Measurements from ENCODE around the gene SHKBP1.

DNA sequence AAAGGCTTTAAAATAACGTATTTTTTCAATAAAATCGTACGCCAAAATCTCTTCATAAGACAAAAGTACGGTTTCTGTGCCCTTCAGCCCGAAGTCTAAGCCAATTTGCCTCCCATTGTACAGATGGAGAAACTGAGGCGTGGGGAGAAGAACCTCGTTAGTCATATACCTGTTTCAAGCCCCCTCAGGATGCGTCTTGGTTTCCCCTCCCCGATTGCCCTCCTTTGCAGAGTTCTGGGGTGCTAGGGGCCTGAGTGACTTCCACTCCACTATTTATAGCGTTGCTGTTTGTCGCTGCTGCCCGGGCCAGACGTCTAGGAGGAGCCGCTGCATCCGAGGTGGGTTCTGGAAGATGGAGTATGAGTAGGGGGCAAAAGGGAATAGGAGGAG lies 22.2 kb downstream of the SHKBP1 start:
- TF ChIP-seq, protein P1, sequence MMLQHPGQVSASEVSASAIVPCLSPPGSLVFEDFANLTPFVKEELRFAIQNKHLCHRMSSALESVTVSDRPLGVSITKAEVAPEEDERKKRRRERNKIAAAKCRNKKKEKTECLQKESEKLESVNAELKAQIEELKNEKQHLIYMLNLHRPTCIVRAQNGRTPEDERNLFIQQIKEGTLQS (IDR thresholded peaks at IDR 0.05): no peak
- TF ChIP-seq, protein P2, sequence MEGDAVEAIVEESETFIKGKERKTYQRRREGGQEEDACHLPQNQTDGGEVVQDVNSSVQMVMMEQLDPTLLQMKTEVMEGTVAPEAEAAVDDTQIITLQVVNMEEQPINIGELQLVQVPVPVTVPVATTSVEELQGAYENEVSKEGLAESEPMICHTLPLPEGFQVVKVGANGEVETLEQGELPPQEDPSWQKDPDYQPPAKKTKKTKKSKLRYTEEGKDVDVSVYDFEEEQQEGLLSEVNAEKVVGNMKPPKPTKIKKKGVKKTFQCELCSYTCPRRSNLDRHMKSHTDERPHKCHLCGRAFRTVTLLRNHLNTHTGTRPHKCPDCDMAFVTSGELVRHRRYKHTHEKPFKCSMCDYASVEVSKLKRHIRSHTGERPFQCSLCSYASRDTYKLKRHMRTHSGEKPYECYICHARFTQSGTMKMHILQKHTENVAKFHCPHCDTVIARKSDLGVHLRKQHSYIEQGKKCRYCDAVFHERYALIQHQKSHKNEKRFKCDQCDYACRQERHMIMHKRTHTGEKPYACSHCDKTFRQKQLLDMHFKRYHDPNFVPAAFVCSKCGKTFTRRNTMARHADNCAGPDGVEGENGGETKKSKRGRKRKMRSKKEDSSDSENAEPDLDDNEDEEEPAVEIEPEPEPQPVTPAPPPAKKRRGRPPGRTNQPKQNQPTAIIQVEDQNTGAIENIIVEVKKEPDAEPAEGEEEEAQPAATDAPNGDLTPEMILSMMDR (IDR thresholded peaks at IDR 0.05; ENCODE audit: low read depth, low read length, missing input control): no peak
- TF ChIP-seq, protein P3, sequence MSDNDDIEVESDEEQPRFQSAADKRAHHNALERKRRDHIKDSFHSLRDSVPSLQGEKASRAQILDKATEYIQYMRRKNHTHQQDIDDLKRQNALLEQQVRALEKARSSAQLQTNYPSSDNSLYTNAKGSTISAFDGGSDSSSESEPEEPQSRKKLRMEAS (IDR thresholded peaks at IDR 0.05): no peak
- no peak for TF ChIP-seq YY1 (IDR thresholded peaks at IDR 0.05)
- TF ChIP-seq HNF4A (conservative IDR thresholded peaks at IDR 0.05): no peak
- TF ChIP-seq, protein P4, sequence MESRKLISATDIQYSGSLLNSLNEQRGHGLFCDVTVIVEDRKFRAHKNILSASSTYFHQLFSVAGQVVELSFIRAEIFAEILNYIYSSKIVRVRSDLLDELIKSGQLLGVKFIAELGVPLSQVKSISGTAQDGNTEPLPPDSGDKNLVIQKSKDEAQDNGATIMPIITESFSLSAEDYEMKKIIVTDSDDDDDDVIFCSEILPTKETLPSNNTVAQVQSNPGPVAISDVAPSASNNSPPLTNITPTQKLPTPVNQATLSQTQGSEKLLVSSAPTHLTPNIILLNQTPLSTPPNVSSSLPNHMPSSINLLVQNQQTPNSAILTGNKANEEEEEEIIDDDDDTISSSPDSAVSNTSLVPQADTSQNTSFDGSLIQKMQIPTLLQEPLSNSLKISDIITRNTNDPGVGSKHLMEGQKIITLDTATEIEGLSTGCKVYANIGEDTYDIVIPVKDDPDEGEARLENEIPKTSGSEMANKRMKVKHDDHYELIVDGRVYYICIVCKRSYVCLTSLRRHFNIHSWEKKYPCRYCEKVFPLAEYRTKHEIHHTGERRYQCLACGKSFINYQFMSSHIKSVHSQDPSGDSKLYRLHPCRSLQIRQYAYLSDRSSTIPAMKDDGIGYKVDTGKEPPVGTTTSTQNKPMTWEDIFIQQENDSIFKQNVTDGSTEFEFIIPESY (IDR thresholded peaks at IDR 0.05): no peak
